Hepatocyte (in vitro differentiated cells): Measurements from ENCODE around the gene CRTC2.

Source experiments
- CTCF ChIP-seq: fragments of 200-600 bp; sonication (generic); IDR thresholded peaks from 2 replicates; pipeline ENCODE4 v1.5.1; 2016; ENCODE audit warnings: antibody characterized with exemption, mild to moderate bottlenecking; ENCODE audit not compliant: poor library complexity
- EZH2 ChIP-seq: fragments of 200-600 bp; sonication (generic); IDR thresholded peaks from 2 replicates; pipeline ENCODE4 v1.6.1; 2016; ENCODE audit warnings: antibody characterized with exemption, mild to moderate bottlenecking, borderline replicate concordance
- EZH2phosphoT487 ChIP-seq: fragments of 200-600 bp; sonication (generic); IDR thresholded peaks from one replicate; pipeline ENCODE4 v1.6.1; 2018; ENCODE audit warnings: antibody characterized with exemption, mild to moderate bottlenecking, low read depth, moderate library complexity; ENCODE audit not compliant: unreplicated experiment, severe bottlenecking

- TF ChIP-seq EZH2phosphoT487 (no peak), CTCF (no peak), EZH2 (no peak)
These were observed 3.9 kb upstream of the CRTC2 start for GRCh38 chr1:153962088-153963029.
